Epithelial cell of proximal tubule (primary cell): ENCODE results near the gene MAD1L1. TPM values are rescaled to one million over a fixed set of nuclear protein-coding genes. Genes with fewer than 3 reads are reported as not detected.

Source experiments
- DNase-seq: peaks from one replicate; pipeline ENCODE4 v3.0.0-alpha.2; 2011; ENCODE audit warnings: low read depth
- H3K4me3 ChIP-seq: 2 replicates; pipeline ENCODE4 v1.5.1; 2011; ENCODE audit warnings: low read depth, mild to moderate bottlenecking, low read length
- total RNA-seq: library from RNA; depleted of rRNA; stranded (reverse); fragments of >200 nt; gene quantifications from 2 replicates; pipeline ENCODE4 v1.2.3, GENCODE V29; 2015
- TF ChIP-seq, protein P1 (sequence below): conservative IDR thresholded peaks from 2 replicates; pipeline ENCODE4 v1.5.1; 2012; ENCODE audit warnings: low read depth, mild to moderate bottlenecking, low read length

Gene MAD1L1
- total RNA-seq, 1 donor from 2014 or later = 83.4 TPM

DNA sequence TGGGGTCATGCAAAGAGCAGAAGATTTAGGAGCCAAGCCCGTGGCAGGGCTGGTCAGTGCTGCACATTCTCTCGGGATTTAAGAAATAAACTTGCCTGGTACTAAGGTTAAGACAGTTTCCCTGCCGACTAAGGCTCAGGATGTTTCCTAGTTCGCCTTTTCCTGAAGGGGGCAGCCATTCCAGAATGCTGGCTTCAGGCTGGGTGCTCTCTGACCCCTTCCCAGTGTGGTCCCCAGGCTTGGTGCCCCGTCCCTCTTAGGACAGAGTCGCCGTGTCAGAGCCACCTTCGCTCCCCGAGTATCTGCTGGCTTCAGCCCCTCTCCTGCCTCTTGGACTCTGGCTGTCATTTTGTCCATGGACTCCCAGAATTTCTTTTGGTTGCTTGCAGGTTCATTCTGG, 445.5 kb downstream of the MAD1L1 start:
- no peak for DNase-seq
- TF ChIP-seq, protein P1, sequence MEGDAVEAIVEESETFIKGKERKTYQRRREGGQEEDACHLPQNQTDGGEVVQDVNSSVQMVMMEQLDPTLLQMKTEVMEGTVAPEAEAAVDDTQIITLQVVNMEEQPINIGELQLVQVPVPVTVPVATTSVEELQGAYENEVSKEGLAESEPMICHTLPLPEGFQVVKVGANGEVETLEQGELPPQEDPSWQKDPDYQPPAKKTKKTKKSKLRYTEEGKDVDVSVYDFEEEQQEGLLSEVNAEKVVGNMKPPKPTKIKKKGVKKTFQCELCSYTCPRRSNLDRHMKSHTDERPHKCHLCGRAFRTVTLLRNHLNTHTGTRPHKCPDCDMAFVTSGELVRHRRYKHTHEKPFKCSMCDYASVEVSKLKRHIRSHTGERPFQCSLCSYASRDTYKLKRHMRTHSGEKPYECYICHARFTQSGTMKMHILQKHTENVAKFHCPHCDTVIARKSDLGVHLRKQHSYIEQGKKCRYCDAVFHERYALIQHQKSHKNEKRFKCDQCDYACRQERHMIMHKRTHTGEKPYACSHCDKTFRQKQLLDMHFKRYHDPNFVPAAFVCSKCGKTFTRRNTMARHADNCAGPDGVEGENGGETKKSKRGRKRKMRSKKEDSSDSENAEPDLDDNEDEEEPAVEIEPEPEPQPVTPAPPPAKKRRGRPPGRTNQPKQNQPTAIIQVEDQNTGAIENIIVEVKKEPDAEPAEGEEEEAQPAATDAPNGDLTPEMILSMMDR = no peak
- H3K4me3 ChIP-seq = no peak overlapping the region

DNA sequence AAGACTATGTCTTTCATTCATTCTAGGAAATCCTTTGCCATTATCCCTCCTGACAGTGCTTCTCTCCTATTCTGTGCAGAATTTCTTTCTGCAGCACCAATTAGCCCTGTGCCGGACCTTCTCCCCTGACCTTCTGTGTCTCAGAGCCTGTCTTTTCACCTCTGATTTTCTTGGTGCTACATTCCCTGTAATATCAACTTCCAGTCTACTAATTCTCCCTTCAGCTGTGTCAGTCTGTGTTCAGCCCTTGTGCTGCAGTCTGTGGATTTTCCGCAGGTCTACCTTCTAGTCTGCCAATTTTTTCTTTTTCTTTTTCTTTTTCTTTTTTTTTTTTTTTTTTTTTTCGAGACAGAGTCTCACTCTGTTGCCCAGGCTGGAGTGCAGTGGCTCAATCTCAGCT, 446.9 kb downstream of the MAD1L1 start:
- DNase-seq = no peak
- TF ChIP-seq, protein P1 = no peak
- no peak overlapping the region for H3K4me3 ChIP-seq

GRCh38 chr7:1781369-1781768, 451.4 kb downstream of the MAD1L1 start:
- TF ChIP-seq, protein P1 = no peak
- no peak for DNase-seq
- H3K4me3 ChIP-seq = no peak overlapping the region

DNA sequence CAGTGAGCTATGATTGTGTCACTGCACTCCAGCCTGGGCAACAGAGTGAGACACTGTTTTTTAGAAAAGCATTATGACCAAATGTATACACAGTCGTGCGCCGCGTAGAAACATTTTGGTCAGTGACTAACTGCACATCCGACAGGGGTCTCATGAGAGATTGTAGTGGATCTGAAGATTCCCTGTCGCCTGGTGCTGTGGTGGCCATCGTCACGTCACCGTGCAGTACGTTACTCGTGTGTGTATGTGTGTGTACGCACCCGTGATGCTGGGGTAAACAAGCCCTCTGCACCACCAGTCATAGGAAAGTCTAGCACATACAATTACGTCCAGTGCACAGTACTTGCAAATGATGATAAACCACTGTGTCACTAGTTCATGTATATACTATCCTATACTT, 453.3 kb downstream of the MAD1L1 start:
- DNase-seq = no peak
- no peak overlapping the region for H3K4me3 ChIP-seq
- TF ChIP-seq, protein P1 = no peak

DNA sequence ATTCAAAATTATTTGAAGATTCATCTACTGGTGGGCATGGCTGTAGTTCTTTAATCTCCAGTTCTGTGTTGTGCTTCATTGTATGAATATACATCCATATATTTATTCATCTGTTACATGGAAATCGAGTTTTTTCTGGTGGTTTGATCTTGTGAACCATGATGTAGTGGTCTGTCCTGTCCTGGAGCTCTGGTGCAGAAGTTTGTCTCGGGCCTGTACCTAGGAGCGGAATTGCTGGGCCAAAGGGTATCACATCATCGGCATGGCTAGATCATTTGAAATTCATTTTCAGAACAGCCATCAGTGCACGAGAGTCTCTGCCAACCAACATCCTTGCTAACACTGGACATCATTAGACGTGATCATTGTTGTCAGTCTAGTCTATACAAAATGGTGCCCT, 455.6 kb downstream of the MAD1L1 start:
- TF ChIP-seq, protein P1 = no peak
- H3K4me3 ChIP-seq = no peak overlapping the region
- no peak for DNase-seq

DNA sequence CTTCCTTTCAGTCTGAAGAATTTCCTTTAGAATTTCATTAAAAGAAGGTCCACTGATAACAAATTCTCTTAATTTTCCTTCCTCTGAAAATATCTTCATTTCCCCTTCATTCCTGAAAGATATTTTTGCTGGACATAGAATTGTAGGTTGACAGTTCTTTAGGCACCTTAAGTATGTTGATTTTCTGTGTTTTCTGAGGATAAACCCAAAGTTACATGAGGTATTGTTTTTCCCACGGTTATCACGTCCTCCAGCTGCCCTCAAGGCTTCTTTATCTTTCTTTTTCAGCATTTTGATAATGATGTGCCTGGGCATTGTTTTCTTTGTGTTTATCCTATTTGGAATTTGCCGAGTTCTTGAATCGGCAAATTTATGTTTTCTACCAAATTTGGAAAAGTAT, 457.4 kb downstream of the MAD1L1 start:
- no peak for DNase-seq
- TF ChIP-seq, protein P1 = no peak
- no peak overlapping the region for H3K4me3 ChIP-seq

DNA sequence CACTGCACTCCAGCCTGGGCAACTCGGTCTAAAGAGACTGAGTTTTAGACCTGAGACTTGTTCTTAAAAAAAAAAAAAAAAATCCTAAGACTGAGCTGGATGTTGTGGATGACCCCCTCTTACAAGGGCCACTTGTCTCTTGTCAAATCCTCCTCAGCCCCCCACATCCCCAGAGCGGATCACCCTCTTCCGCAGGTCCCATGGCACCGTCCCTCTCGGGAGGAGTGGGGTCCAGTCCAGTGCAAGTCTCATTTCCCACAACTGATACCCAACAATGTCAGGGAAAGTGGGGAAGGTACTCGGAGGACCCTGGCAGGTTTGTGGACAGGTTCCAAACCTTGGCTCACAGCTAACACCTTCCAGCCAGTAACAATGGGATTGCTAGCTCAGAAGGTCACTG, 462.4 kb downstream of the MAD1L1 start:
- TF ChIP-seq, protein P1 = no peak
- DNase-seq = no peak
- H3K4me3 ChIP-seq = no peak overlapping the region
